DMS 273 treated with DMSO at 0.1 percent for 48 hours (cell line): ENCODE measurements around the gene NOD2.

Experiments used
- DNase-seq: peaks from one replicate; lab custom pipeline; 2025; lab: John Stamatoyannopoulos, UW

NOD2 gene

DNA sequence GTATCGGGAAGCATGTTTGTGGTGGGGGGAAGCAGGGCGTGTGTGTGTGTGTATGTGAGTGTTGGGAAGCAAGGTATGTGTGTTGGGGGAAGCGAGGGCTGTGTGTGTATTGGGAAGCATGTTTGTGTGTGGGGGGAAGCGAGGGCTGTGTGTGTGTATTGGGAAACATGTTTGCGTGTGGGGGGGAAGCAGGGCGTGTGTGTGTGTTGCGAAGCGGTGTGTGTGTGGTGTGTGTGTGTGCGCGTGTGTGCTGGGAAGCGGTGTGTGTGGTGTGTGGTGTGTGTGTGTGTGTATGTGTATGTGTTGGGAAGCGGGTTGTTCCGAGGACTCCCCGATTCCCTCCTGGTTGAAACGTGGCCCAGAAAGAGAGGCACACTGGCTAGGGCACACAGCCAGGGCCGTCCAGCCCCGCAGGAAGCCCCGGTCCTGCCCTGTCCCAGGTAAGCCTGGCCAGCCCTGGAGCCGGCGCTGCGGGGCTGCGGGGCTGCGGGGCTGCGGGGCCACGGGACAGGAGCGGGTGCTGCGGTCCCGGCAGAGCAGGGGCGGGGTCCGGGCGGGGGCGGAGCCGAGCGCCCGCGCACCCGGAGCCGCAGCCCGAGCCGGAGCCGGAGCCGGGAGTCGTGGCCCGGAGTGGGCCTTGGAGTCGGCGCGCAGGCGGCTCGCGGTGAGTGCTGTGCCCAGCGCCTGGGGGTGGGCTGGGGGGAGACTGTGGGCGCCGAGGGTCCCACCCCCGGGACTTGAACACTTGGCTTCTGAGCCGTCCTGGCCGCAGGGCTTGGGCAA lies at the start of gene NOD2:
TSS of gene NOD2 (plus strand) at position 608 of the 783 bp plus-strand sequence. CDS start 5,890 bp downstream, outside the sequence.
- DNase-seq = no peak

- no peak for DNase-seq
Measured at GRCh38 chr16:50644245-50644644, 49.2 kb upstream of the NOD2 start.

DNA sequence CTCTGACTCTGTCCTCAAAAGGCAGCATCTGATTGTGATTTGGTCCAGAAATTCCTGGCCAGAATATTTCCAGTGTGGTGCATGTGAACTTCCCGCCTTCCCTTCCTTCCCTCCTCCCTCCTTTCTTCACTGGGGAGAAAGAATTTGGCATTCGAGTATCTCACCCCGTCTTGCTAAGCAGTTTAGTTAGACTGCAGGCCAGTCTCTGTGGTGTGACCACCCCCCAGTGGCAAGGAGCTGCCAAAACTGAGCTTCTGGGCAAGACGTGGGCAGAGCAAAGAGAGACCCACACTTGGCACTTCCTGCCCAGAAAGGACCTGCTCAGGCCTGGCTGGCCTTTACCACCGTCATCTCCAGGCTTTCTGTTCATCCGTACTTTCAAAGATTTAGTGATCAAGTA lies 48.7 kb upstream of the NOD2 start:
- DNase-seq = no peak

DNA sequence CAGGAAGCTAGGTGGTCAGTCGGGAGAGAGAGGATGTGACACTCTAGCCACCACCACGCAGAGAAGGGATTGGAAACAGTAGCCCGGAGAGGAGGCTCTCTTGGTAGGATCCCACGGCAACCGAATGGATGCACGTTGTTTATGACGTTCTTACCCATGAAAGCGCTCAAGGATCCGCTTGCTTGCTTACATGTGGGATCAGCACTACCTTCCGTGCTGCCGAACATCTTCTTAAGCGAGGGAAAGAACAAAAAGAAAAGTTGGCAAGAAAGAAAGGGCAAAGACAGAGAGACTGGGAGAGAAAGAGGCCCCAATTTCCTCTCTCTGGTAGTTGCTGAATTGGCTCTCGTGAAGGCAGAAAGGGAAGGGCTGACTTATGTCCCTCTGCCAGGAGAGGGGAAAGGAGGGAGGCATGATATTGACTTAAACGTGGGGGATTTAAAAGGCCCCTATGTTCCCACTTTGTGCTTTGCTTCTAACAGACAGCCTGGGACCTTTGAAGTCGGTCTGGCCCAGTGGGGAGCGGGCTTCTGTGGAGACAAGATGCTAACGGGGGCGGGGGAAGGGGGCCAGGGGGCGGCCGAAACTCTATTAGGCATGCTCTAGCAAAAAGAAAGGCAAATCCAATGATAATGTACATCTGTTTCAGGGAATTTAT lies 47.7 kb upstream of the NOD2 start:
- DNase-seq = no peak

DNA sequence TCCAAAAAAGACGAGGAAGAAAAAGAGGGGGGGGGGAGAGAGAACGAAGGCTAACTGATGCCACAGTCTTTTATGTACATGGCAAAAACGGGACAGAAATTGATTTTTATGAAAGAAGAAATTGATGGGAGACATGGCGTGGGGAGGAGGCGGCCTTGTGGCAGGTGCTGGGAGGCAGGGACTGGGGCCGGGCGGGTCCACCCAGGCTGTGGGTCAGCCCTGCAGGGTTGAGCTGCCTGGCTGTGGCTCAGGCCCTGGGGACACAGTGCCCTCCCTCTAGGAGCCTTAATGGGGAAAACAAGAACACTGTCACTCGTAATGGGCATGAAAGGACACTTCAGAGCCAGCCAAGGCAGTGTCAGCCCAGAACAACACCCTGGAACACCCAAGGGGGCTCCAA lies 47.1 kb upstream of the NOD2 start:
- DNase-seq = no peak

GRCh38 chr16:50651835-50652438 lies 41.5 kb upstream of the NOD2 start:
- no peak for DNase-seq

GRCh38 chr16:50652836-50653425 lies 40.5 kb upstream of the NOD2 start:
- no peak for DNase-seq

GRCh38 chr16:50653633-50654519 lies 39.5 kb upstream of the NOD2 start:
- DNase-seq = no peak

- DNase-seq = no peak
Measured at GRCh38 chr16:50655558-50656055, 37.8 kb upstream of the NOD2 start.

DNA sequence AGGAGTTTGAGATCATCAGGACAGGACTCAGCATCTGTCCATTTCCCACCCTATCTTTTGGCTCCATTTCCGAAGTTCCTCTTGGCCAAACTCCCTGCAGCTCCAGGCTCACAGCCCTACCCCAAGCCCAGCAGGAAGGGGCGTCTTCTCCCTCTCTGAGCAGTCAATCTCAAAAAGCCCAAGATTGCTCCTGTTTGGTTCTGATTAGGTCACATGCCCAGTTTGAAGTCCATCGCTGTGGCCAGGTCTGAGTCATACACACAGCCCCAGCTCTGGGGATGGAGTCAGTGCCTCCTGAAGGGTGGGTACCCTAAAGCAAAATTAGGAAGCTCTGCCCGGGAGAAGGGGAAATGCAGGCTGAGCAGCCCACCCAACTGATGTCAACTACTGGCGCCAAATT lies 36.2 kb upstream of the NOD2 start:
- DNase-seq = no peak

DNA sequence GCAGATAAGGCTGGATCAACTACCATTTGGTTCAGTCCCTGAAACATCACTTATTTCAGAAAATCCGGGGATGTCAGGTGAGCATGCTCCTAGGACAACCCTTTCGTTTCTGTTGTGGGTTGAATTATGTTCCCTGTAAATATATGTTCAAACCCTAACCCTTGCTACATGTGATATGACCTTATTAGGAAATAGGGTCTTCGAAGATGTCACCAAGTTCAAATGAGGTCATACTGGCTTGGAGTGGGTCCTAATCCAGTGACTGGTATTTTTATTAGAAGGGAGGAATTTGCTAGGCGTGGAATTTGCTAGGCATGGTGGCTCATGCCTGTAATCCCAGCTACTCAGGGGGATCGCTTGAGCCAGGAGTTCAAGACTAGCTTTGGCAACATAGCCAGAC lies 33.6 kb upstream of the NOD2 start:
- DNase-seq = no peak

DNA sequence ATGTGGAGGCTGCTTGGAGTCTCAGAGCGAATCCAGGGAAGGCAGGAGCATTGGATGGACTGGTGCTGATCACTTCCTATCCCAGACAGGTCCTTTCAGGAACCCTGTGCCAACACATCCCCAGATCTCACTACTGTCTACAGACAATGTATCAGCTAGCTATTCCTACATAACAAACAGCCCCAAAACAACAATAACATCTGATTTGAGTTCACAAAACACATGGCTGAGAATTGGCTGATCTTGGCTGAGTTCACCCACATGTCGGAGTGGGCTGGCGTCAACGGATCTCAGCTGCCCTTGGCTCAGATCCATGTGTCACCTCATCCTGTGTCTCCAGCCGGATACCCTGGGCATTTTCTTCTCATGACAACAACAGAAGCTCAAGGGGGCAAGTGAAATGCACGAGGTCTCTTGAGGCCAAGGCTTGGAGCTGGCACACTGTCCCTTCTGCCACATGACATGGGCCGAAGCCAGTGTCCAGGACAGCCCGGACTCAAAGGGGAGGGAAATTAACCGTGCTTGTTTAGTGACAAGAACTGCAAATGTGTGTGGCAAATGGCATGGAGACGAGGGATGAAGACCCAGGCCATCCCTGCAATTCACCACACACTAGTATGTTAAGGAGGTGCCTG lies 31.0 kb upstream of the NOD2 start:
- DNase-seq = no peak

DNA sequence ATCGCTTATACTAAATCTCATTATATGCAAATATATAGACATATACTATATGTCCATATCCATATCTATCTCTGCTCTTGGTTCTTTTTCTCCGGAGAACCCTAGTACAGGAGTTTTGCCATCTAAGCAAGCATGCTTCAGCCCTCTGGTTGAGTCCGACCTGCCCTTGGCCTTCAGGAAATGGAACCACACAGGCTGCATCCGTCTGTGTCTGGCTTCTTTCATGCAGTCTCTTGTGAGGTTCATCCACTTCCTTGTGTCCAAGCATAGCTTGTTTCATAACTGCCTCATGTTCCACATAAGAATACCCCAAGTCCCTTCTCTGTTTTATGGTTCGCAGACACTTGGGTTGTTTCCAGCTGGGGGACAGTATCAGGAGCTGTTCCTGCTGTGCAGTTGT lies 29.1 kb upstream of the NOD2 start:
- DNase-seq = no peak

DNA sequence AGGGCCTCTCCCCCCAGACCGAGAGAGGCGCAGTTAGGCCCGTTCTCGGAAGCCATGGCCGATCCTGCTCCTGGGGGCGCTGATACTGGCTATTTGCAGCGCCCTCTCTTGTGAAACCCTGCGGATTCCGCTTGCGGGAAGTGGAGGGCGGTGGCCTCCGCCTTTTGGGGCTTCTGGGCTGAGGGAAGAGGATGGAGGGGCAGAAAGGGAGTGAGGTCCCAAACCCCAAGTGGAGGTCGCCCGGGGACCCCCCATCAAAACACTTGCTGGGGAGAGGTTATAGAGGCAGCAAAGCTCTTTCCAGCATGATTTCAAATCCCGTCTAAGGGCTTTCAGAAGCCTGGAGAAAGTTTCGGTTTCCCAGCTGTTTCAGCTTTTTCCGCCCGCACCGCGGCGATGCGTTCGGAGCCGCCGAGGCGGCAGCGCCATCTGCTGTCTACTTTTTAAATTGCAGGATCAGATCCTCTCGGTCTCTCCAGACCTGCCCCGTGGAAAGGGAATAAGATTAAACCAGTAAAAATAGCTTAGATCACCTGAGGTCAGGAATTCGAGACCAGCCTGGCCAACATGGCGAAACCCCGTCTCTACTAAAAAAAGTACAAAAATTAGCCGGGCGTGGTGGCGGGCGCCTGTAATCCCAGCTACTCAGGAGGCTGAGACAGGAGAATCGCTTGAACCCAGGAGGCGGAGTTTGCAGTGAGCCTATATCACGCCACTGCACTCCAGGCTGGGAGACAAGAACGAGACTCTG lies 28.1 kb upstream of the NOD2 start:
- peak; percentile 39 for DNase-seq

GRCh38 chr16:50666658-50667496 lies 26.5 kb upstream of the NOD2 start:
- no peak for DNase-seq

- no peak for DNase-seq
Measured at GRCh38 chr16:50667497-50668367, 25.7 kb upstream of the NOD2 start.

DNA sequence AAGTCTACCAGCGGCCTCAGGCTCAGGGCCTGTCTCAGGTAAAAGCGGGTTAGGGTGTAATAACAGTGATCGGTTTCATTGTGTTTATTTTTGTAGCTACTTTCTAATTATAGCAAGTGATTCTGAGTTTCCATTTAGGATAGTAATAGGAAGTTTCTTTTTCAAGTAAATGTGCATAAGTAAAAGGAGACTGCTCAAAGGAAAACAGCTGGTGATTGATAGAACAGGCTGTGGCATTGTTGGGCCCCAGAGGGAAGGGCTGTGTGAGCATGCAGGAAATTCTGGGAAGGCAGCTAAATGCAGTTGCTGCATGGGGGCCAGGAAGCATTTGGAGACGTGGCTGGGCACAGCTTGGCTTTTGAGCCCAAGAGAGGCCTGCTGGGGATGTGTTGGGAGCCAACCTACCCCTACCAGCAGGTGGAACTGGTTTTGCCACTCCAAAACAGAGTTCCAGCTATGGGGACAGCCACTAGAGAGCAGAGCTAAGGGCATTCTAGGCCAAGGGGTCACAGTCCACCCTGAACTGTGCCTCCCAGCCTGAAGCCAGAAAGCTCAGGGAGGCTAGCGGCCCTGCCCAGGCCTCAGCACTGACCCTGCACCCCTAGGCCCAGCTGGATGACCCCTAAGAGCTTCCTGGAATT lies 24.9 kb upstream of the NOD2 start:
- DNase-seq = no peak

DNA sequence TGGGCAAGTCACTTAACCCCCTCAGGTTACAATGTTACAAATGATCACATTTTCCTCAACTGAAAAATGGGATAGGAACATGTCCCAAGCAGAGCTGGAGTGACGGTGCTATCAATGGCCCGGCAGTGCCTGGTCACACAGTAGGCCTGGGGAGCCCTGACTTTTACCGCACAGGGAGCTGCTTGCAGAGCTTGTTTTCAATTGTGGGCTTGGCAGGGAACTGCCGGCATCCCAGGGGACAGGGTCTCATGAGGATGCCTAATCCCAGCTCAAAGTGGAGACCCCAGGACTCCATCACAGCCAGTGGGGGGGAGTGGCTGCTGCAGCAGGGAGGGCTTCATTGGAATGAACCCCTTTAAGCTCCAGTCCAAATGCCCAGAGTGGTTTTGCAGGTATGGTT lies 23.7 kb upstream of the NOD2 start:
- no peak for DNase-seq
